ES-I3 (cell line): ENCODE measurements around the gene C7.
"Not testable (repeated sequence)": the region's sequence is repeated elsewhere in the genome, so short reads cannot be mapped to it uniquely, and the experiment has no call there.

Source experiments
- H3K36me3 ChIP-seq: 2 replicates; pipeline ENCODE4 v1.6.1; 2013; ENCODE audit warnings: mild to moderate bottlenecking, low read length, control low read depth, moderate library complexity; ENCODE audit not compliant: insufficient read depth
- H3K4me1 ChIP-seq: 2 replicates; pipeline ENCODE4 v1.6.1; 2013; ENCODE audit warnings: mild to moderate bottlenecking, control low read depth, low read length; ENCODE audit not compliant: insufficient read depth
- H3K9ac ChIP-seq: 2 replicates; pipeline ENCODE4 v1.6.1; 2013; ENCODE audit warnings: low read depth, mild to moderate bottlenecking, low read length, moderate library complexity
- H3K9me3 ChIP-seq: 2 replicates; pipeline ENCODE4 v1.6.1; 2013; ENCODE audit warnings: mild to moderate bottlenecking, low read length, moderate library complexity; ENCODE audit not compliant: control insufficient read depth, insufficient read depth

C7 gene

GRCh38 chr5:40991168-40991980, 82.1 kb downstream of the C7 start:
- H3K9me3 ChIP-seq, result no peaks in the 10 kb centered on the region
- no peak overlapping the region for H3K9ac ChIP-seq
- H3K4me1 ChIP-seq, result no peaks in the 10 kb centered on the region
- no peaks in the 10 kb centered on the region for H3K36me3 ChIP-seq

GRCh38 chr5:40991981-40992559, 82.8 kb downstream of the C7 start:
- no peaks in the 10 kb centered on the region for H3K36me3 ChIP-seq
- H3K9ac ChIP-seq, result no peak overlapping the region
- H3K4me1 ChIP-seq, result no peaks in the 10 kb centered on the region
- no peaks in the 10 kb centered on the region for H3K9me3 ChIP-seq

DNA sequence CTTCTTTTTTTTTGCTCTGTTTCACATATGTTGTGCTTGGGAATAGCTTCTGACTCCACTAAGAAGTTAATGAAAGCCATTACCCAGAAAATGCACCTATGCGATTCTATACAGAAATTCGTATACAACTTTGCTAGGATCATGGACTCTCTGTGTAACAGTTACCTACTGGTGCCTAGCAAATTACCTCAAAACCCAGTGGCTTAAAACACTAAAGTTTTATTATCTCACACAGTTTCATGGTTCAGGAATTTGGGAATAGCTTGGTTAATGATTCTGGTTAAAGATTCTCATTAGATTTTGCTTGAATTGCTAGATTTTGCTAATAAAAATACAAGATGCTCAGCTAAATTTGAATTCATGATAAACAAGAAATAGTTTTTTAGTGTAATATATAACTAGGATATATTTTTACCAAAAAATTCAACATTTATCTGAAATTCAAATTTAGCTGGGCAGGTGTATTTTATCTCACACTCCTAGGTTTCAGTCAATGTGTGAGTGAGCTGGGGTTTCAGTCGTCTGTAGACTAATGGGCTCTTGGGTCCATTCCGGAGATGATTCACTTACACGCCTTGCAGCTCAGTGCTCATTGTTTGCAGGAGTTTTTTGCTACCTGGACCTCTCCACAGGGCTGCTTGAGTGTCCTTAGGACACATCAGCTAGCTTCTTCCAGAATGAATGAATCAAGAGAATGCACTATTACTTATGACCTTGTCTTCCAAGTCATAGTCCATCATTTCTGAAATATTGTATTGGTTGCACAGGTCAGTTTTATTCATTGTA, 86.7 kb downstream of the C7 start:
- Histone ChIP-seq H3K9ac (no peak overlapping the region), H3K36me3 (no peaks in the 10 kb centered on the region), H3K9me3 (no peaks in the 10 kb centered on the region), H3K4me1 (no peaks in the 10 kb centered on the region)

- Histone ChIP-seq H3K9me3 (no peaks in the 10 kb centered on the region), H3K9ac (no peak overlapping the region), H3K4me1 (no peaks in the 10 kb centered on the region), H3K36me3 (no peaks in the 10 kb centered on the region)
Measured at GRCh38 chr5:40999142-40999541, 89.8 kb downstream of the C7 start.

GRCh38 chr5:40999966-41000365, 90.7 kb downstream of the C7 start:
- Histone ChIP-seq H3K36me3 (no peaks in the 10 kb centered on the region), H3K9me3 (no peaks in the 10 kb centered on the region), H3K4me1 (no peaks in the 10 kb centered on the region), H3K9ac (no peak overlapping the region)

DNA sequence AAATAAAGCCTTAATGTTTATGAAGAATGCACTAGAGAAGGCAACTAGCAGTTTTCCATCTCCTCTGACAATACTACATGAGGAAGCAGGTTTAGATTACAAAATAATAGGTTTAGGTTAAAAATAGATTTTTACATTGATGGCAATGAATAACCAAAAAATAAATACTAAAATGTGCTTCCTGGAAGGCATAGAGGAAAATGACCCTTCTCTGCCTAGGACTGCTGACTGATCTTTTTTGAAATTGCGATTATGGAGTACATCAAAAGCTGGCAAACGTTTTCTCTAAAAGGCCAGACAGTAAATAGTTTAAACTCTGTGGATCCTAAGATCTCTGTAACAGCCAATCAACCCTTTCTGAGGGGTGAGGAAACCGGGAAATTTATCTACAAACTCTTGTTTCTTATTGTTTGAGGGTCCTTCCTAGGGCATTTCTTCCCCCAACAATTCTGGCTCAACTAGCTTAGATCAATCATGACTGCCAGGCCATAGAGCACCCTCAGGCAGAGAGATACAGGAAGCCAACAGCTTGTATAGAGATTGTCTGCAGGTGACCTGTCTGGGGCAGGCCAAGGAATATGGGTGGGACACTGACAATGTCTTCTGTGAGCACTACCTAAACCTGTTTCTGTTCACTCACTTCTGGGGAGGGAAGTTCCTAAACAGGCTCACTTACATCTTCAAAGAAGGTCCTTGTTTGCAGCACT, 94.5 kb downstream of the C7 start:
- H3K9me3 ChIP-seq, result no peaks in the 10 kb centered on the region
- no peaks in the 10 kb centered on the region for H3K4me1 ChIP-seq
- no peaks in the 10 kb centered on the region for H3K36me3 ChIP-seq
- no peak overlapping the region for H3K9ac ChIP-seq

DNA sequence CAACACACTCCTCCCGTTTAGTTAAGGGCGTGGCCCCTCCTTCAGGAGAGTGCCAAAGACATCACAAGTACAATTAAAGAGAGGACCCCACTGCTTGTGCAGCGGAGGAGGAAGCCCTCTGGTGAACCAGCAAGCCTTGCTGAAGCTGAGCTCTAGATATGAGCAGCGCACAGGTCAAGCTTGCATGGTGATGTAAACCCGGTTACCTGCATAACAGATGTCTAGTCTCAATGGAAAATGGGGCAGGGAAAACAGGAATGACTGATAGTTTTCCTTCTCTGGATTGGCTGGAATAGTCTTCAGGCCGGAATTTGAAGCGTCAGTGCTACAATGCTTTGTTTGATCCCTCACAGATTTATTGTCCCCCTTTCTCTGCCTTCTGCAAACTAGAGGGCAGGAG, 95.6 kb downstream of the C7 start:
- Histone ChIP-seq H3K4me1 (peaks cover 9% of the 10 kb centered on the region; the same call in 1 of the 2 replicates), H3K9me3 (no peaks in the 10 kb centered on the region), H3K36me3 (no peaks in the 10 kb centered on the region), H3K9ac (no peak overlapping the region)

GRCh38 chr5:41009232-41009631, 99.9 kb downstream of the C7 start:
- Histone ChIP-seq H3K36me3 (no peaks in the 10 kb centered on the region), H3K9me3 (no peaks in the 10 kb centered on the region), H3K4me1 (peaks cover 9% of the 10 kb centered on the region; the same call in 1 of the 2 replicates), H3K9ac (no peak overlapping the region)

GRCh38 chr5:41010572-41010971, 101.3 kb downstream of the C7 start:
- peaks cover 9% of the 10 kb centered on the region; the same call in 1 of the 2 replicates for H3K4me1 ChIP-seq
- H3K9me3 ChIP-seq, result no peaks in the 10 kb centered on the region
- H3K9ac ChIP-seq, result no peak overlapping the region
- no peaks in the 10 kb centered on the region for H3K36me3 ChIP-seq

GRCh38 chr5:41012318-41012717, 103.0 kb downstream of the C7 start:
- H3K36me3 ChIP-seq, result no peaks in the 10 kb centered on the region
- no peak overlapping the region for H3K9ac ChIP-seq
- peaks cover 9% of the 10 kb centered on the region; the same call in 1 of the 2 replicates for H3K4me1 ChIP-seq
- H3K9me3 ChIP-seq, result no peaks in the 10 kb centered on the region

- not testable (repeated sequence) for H3K9me3 ChIP-seq, H3K9ac ChIP-seq, H3K36me3 ChIP-seq, H3K4me1 ChIP-seq
Measured at GRCh38 chr5:41022600-41022999, 113.3 kb downstream of the C7 start.
